ENCODE measurements around the gene PLCXD3.

The PLCXD3 gene

DNA sequence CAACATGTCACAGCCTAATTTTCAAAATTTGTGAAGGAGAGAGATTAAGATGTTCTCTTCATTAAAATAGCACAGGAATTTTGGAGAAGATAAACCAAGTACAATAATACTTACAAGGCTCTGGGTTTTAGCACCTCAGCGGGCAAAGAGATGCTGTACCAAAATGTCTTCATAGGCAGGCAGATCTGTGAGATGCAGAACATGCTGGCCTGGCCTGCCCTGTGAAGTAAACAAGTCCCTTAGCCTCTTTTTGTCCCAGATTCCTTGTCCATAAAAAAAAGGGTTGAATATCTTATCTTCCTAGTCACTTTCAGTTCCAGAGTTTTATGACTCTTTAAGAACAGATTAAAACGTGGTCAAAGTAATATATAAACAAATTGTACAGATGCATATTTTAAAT is 244.0 kb downstream of the PLCXD3 start:
- TF ChIP-seq, protein P1, sequence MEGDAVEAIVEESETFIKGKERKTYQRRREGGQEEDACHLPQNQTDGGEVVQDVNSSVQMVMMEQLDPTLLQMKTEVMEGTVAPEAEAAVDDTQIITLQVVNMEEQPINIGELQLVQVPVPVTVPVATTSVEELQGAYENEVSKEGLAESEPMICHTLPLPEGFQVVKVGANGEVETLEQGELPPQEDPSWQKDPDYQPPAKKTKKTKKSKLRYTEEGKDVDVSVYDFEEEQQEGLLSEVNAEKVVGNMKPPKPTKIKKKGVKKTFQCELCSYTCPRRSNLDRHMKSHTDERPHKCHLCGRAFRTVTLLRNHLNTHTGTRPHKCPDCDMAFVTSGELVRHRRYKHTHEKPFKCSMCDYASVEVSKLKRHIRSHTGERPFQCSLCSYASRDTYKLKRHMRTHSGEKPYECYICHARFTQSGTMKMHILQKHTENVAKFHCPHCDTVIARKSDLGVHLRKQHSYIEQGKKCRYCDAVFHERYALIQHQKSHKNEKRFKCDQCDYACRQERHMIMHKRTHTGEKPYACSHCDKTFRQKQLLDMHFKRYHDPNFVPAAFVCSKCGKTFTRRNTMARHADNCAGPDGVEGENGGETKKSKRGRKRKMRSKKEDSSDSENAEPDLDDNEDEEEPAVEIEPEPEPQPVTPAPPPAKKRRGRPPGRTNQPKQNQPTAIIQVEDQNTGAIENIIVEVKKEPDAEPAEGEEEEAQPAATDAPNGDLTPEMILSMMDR (IDR thresholded peaks at IDR 0.05; ENCODE audit: borderline replicate concordance, insufficient read depth, low read depth, low read length): no peak
- no peak overlapping the region for H3K4me3 ChIP-seq (ENCODE audit: low read depth, low read length)

DNA sequence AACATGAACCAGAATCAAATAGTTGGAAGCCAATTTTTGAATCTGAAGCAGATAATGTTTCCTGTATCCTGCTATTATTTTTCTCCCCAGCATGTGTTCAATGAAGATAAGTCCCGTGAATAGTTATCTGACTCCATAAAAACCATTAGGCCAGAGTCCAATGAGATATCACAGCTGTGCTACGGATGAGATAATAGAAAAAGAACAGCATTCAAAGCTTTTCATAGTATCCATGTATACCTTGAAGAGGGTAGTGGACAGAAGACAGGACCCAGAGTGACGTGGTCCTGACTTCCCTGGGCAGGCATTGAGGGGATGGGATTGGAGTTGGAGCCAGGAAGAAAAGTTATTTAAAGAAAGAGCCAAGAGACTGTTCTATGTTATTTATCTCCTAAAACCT is 246.4 kb downstream of the PLCXD3 start:
- TF ChIP-seq, protein P1 (IDR thresholded peaks at IDR 0.05; ENCODE audit: borderline replicate concordance, insufficient read depth, low read depth, low read length): no peak
- H3K4me3 ChIP-seq (ENCODE audit: low read depth, low read length): no peak overlapping the region

GRCh38 chr5:41263335-41263734 is 247.1 kb downstream of the PLCXD3 start:
- TF ChIP-seq, protein P1 (IDR thresholded peaks at IDR 0.05; ENCODE audit: borderline replicate concordance, insufficient read depth, low read depth, low read length): no peak
- no peak overlapping the region for H3K4me3 ChIP-seq (ENCODE audit: low read depth, low read length)

Data from GM12875 (cell line).